Islet precursor cell (in vitro differentiated cells): Measurements from ENCODE around the gene GHRHR.

Source experiments
- DNase-seq: peaks from one replicate; pipeline ENCODE4 v3.0.0-alpha.2; 2018

The GHRHR gene

DNA sequence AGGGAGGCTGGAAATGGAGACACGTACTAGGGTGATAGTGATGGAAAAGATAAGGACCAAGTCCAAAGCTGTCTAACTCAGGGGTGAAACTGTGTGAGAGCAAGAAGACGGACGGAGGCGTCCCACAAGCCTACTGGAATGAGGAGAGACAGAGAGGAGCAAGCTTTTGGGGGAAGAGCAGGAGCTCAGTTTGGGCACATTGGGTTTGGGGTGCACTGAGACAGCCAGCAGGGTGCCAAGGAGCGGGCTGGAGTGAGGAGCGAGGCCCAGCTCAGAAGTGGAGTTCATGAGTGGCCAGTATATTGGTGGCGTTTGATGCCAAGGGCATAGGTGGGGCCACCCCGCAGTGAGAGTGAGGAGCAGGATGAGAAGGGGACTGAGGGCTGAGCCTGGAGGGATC lies 22.6 kb downstream of the GHRHR start:
- DNase-seq, result no peak

DNA sequence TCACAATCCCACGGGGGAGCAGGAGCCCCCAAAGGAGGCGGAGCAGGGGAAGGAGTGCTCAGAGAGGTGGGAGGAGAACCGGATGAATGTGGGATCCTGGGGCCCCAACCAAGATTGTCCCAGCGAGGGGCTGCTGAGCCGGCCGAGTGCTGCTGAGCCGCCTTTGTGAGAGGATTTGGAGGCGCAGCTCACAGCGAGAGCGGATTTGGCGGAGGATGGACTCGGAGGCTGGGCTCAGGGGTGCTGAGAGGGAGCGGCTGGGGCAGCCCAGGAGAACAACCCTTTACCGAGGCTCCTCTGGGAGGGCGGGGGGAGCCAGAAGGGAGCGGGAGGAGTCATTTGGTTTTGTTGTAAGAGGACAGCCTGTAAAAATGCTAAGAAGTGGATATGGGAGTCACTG lies 23.0 kb downstream of the GHRHR start:
- no peak for DNase-seq

DNA sequence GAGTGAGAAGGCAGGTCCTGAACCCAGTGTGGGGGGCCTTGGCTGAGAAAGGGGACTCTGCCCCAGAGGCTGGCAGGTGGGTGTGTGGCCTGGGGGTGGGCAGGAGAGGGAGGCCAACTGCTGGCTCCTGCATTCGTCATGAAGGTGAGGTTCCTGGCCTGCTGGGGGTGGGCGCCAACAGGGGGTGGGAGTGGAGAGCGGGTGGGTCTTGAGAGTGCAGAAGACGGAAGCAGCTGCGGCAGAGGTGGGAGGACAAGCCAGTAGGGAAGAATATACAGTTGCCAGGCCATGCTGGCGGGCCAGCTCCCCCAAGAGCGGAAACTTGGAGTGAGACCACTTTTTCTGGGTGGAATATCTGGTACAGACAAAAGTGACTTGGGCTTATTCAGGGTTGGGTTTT lies 23.4 kb downstream of the GHRHR start:
- no peak for DNase-seq

DNA sequence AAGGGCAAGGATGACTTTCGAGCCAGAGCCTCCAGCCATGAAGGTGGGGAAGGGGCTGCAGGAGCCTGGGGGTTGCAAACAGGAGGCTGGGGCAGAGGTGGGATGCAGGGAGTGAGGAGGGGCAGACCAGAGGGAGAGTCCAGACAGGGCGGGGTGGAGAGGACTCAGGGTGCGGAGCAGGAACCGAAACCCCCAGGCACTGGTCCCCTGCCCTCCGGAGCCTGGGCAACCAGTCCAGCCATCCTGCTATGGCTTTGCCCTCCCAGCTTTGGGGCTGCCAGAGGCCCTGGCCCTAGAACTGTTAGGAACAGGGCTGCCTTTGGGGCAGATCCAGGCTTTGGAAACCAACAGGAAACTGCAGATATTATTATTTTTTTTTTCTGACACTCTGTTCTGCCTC lies 24.2 kb downstream of the GHRHR start:
- DNase-seq, result no peak

DNA sequence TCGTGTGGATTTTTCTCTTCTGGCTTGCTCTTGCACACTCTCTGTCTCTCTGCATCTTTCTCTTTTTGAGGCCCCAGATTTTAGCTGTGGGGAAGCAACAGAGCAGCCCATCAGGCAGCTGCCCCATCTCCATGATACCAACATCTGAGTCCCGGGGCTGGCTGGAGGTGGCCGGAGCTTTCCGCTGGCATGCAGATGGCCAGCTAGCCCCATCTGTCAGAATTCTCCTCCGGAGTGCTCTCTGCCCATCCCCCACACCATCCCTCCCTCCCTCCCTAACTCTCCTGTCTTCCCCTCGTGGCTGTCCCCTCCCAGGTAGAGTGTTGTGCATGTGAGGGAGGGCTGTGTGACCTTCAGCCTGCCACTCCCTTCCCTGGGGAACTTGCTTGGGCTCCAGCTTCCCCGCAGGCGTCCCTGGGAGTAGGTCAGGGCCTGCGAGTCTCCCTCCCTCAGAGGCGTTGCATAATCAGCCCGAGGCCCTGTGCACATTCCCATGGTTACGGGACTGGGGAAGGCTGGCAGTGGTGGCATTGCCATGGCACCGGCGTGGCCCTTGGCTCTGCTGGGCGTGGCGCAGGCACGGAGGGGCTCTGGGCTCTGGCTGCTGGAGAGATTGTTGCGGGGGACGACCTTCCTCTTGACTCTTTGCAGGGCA lies 24.7 kb downstream of the GHRHR start:
- no peak for DNase-seq

DNA sequence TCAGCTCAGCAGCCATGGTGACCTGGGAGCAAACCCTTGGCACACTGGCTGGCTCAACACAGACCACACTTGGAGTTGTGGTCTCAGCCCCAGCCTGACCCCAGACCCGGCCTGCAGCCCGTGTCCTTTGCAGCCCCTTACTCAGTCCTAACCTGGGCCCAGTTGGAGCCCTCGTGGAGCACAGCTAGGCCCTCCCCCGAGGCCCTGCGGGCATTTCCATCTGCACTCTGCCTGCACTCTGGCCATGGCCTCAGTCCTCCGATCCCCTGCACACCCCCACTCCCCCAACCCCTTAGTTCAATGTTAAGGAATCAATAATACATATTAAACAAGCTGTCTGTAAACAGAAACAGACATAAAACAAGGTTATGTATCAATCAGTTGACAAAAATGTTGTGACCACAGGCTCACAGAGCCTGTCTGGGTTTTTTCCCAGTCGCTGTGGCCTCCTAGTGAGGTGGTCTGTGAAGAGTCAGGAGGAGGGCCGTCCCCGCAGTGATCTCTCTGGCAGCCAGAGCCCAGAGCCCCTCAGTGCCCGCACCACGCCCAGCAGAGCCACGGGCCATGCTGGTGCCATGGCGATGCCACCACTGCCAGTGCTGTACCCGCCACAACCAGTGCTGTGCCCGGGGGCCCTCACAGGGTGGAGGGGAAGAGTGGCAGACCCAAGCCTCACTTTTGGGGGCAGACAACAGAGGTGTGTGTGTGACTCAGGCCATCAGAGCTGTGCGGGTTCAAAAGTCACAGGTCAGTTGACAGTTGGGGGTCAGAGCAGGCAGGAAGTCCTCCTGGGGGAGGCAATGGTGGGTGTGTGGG lies 25.5 kb downstream of the GHRHR start:
- DNase-seq, result no peak

DNA sequence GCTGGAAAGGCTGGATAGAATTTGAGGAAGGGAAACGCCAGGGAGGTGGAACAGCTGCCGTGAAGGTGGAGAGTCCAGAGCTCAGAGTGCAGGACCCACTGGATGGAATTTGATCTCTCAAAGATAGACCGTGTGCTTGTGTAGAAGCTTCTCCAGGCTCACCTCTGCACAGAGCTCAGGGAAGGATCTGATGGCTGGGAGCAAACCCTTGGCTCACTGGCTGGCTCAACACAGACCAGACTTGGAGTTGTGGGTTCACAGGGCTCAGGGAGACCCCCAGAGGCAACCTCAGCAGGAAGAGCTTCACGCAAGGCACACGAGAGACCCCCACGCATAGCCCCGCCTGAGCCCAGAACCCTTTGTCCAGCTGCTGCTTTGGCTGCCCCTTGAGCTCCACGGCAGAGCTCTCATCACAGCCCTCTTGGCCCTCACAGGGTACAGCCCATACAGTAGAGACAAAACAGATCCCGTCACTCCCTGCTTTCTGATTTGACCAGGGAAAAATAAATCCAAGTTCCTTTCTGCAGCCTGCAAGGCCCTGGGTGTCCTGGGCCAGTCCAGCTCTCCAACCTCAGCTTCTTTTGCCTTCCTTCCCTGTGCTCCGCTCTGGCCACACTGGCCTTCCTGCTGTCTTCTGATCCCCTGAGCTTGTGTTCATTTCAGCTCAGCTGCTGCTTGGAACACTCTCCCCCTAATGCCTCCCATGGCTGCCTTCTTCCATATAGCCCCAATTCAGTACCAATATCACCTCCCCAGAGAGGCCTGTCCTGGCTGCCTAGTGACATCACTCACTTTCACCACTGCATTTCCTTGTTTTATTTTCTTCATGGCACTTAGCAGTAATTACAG lies 26.3 kb downstream of the GHRHR start:
- DNase-seq, result no peak

DNA sequence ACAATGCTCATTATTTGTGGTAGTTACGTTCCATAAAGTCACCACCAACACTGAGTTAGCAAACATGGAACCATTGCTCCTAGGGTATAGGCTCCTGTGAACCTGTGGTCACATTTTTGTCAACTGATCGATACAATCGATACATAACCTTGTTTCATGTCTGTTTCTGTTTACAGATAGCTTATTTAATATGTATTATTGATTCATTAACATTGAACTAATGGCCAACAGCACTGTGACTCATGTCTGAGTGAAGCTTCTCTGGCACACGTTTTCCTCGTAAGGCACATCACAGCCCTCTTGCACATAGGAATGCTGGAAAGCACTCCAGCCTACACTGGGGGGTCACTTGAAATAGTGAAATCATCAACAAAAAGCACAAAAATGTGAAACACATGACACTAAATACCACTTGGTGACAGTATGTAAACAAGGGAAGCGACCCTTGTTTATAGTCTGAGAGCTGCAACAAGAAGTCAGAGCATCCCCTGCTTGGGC lies 27.0 kb downstream of the GHRHR start:
- DNase-seq, result no peak

DNA sequence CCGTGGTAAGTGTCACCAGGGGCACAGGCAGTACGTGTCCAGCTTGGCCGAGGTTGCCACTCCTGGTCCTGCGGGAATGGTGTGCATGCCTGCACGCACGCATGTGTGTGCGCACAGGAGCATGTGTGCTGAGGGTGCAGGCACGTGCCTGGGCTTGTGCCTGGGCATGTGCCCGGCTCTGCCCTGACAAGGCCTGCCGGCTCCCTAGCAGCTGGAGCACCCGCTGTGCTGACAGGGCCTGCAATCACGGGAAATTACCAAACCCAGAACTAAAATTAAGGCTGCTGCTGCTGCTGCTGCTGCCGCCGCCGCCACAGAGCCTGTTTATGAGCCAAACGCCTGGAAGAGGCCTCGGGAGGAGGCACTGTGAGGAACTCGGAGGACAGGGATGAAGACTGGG lies 28.7 kb downstream of the GHRHR start:
- DNase-seq, result no peak

DNA sequence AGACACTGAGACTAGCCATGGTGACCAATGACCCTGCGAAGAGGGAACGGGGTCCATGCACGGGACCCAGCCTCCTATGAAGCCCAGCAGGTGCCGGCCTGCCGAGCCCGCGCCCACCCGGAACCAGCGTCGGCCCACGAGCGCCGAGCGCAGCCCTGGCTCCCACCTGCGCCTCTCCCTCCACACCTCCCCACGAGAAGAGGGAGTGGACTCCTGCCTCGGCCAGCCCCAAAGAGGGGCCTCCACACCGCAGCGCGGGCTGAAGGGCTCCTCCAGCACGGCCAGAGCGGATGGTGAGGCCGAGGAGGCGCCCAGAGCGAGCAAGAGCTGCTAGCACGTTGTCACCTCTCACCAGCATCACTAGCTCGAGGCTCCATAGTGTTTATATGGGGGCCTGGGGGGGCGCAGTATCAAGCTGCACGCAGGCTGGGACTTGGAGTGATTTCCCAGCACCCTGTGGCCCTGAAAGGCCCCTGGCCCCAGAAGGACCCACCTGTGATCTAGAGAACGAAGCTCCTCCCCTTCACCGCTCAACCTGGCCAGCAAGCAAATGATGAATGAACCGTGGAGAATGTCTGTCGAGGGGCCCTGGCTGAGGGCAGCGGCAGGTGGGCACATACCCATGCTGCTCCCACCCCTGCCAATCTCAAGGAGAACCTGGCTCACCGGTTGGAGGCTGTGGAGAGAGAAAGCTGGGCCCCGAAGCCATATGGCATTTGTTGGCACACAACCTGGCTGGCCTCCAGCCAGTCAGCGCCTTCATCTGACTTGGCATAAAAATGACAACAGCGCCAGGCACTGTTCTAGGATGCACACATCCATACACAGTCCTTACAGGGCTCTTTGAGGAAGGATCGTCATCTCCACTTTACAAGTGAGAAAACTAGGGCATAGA lies 30.7 kb downstream of the GHRHR start:
- DNase-seq, result no peak

DNA sequence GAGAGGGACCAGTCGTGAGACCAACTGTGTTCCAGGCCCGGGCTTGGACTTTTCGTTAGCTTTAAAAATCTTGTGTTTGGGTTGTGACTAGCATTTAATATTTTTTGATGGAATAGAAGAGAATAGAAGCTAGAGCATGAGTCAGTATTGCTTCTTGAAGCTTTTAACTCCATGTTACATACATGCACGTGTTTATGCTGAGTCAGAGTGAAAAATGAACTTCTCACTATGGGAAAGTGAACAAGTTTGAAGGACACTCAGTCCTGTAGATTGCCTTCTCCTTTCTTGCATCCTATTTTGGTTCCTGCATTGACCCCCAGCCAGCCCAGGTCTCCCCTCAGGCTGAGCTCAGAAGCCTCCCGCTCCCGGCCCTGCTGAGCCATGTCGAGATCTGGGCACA lies 31.8 kb downstream of the GHRHR start:
- DNase-seq, result no peak

DNA sequence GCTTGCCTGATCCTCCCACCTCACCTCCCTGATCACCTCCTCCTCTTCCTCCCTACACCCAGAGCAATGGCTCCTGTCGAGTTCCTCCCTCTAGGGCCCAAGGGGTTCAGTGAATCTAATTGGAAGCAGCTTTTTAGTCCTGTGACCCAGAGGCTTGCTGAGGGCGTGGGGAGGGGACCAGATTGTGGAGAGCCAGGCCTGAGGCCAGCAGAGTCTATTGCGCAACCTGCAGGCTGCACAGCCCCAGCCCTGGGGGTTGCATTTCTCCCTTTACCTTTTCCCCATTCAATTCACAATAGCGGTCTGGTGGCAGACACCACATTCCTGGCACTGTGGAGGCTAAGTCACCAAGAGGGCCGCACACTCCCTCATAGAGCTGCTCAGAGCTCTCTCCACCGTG lies 32.5 kb downstream of the GHRHR start:
- no peak for DNase-seq

DNA sequence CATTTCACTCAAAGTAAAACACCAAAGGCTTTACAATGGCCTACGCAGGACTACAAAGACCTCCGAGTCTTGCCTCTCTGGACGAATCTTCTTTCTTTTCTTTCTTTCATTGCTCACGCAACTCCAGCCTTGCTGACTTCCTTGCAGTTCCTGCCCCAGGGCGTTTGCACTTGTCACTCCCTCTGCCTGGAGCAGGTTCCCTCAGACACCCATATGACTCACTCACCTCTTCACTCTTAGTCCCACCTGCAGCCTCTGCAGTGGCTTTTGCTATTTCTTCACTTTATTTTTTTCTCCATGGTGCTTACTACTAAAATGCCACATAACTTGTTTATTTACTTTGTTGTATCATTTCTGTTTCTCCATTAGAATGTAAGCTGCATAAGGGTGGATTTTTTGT lies 33.1 kb downstream of the GHRHR start:
- DNase-seq, result peak; percentile 67

DNA sequence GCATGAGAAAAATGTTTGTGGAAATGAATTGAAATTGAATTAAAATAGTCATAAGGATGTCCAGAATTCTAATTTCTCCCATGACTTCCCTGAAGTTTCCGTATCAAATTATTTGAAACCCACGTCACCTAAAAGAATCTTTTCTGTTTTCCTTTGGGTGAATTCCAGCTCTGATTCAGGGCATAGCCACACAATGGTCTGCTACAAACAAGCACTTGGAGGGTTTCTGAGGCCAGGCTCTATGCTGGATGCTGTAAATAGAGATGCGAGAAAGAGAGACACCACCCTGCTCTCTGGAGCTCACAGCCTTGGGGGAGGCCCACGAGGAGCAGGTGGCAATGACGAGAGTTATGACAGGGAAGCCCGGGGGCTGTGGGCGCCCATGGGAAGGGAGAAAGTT lies 33.6 kb downstream of the GHRHR start:
- no peak for DNase-seq

DNA sequence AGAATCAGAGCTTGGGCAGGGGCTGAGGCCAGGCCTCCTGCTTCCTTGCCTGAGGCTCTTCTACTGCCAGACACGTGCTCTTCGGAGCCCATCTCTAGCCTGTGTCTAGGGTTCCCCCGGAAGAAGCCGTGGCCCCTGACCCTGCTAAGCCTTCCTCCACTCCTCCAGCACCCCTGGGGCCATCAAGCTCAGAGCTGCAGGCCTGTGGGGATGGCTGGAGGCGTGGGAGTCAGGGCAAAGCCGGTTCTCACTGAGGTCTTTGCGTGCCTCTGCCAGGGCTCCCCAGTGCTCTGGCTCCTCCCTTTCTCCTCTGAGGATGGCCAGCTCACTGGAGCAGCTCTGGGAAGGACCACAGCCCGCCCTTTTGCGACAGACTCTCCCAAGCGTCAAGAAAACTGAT lies 34.4 kb downstream of the GHRHR start:
- no peak for DNase-seq

DNA sequence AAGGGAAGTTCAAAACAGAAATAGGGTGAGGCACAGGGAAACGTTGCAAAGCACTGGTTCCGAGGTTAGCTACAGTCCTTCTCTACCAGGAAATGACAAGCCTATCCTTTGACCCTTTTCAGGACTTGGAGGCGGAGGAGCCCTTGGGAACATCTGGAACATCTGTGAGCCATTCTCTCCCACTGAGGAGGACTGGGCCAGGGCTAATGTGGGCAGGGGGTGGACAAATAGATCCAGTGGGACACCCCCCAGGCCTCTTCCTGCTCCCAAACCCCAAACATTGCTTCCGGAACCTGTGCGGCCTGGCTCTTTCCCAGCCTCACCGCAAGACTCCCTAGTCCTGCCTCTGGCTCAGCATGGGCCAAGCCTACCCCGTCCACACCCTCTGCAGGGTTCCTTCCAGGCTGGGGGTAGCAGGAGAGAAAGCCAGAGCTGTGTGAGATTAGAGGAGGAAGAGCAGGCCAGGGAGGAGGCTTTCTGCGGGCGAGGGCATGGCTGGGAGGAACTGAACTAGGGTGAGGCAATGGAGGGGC lies 36.5 kb downstream of the GHRHR start:
- no peak for DNase-seq

DNA sequence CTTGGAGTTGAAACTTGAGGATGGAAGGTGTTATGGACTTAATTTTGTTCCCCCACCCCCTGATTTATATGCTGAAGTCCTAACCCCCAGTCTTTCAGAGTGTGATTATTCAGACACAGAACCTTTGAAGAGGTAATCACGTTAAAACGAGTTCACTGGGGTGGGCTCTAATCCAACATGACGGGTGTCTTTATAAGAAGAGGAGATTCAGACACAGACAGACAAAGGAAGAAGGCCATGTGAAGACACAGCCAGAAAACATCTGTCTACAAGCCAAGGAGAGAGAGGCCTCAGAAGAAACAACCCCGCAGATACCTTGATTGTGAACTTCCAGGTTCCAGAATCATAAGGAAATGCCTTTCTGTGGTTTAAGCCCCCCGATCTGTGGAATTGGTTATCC lies 37.0 kb downstream of the GHRHR start:
- DNase-seq, result no peak

DNA sequence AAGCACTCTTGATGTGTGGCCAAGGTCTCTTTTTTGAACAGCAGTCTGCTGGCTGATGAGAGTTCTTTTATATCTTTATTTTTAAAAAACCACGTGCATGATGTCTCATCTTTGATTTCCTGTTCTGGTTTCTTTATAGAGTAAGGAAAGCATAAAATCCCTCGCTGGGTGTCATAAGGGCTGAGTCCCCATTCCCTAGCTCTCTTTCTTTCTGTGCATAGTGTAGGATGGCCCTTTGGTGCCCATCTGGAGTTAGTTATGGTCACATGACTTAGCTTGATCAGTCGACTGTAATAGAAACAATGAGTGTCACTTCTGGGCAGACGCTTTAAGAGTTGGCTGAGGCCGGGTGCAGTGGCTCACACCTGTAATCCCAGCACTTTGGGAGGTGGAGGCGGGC lies 38.5 kb downstream of the GHRHR start:
- no peak for DNase-seq

DNA sequence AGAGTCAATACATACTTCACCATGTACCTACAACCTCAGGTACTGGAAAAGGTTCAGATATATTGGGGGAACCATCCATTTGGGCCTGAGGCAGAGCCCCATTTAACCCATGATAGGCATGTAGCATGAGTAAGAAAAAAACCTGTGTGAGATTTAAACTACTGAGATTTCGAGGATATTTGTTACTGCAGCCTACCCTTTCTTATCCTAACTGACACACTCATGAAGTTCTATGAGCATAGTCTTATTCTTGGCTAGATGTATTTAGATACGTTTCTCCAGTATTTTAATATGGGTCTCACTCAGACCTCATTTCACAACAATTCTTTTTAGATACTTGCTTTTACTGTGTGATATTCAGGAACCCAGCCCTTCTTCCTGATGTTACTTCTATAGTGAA lies 39.3 kb downstream of the GHRHR start:
- DNase-seq, result no peak

DNA sequence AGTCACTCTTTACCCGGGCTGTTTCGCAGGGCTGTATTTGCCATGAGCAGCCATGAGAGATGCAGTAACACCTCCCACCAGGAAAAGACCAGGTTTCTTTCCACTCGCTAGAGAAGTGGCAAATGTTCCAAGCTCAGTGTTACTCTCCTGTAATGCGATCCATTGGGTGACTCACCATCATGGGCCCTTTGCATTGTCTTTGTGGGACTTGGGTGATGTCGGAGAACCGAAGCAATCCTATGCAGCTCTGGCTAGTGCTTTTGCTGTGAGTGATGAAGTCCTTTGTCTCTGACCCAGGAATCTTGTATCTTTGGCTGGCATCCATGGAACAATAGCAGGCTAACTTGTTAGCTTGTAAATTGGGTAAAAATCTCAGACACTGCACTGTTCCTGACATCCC lies 40.0 kb downstream of the GHRHR start:
- no peak for DNase-seq

DNA sequence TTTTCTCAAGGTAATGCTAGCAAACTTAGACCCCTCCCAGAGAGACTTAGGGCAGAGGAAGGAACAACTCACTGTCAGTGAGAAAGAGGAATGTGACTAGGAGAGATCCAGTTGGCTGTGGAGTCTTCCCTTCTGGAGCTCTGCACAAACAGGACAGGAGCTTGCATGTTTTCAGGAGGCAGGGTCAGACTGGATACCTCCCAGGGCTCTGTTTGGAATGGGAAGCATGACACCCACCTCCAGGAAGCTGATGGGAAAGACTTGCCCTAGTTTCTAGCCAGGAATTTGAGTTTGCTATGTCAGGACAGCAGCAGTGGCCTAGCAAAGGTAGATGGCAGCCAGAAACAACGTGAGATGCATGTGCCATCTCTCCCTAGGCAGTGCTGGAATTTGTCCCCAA lies 40.6 kb downstream of the GHRHR start:
- peak; percentile 74 for DNase-seq

DNA sequence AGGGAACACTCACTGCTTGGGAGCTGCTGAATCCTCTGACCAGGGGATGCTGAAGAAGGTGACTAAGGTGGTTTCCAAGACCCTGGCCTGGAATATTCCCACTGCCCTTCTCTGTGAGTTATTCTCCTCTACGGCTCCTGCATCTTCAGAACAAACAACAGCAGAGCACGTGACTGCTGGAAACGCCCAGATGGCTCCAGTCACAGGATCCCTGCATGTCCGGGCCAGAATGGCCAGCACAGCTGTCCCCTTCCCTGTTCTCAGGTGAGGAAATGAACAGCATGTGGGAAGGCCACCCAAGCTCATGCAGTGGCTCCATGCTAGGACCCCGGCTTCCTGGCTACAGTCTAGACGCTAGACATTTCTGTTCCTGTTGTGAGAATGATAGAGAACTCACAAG lies 43.1 kb downstream of the GHRHR start:
- no peak for DNase-seq
